K562 (cell line): Measurements from ENCODE around the gene CFAP298. TPM values are rescaled to one million over a fixed set of nuclear protein-coding genes. Genes with fewer than 3 reads are reported as not detected.

Experiments used
- ATAC-seq: fragments of 200-7000 bp; cut with Tn5 transposase; 3 replicates; pipeline ENCODE4 v1.9.1; 2020; ENCODE audit warnings: moderate library complexity
- BruUV-seq: library from RNA; stranded (reverse); fragments of 400-500 nt; replicated peaks from 2 replicates; lab custom pipeline; 2021; lab: Mats Ljungman, UMichigan
- CTCF ChIA-PET: fragments of 300-600 bp; formaldehyde crosslinking; extraction: SDS; loops from one replicate; lab custom pipeline; 2021; ENCODE audit warnings: low intra/inter-chr PET ratio; lab: Yijun Ruan, JAX
- POLR2A ChIA-PET: fragments of 300-600, 350-650 bp; sonication (Branson Sonifier 250); formaldehyde crosslinking; extraction: SDS; loops from one replicate; lab custom pipeline; 2021; ENCODE audit warnings: antibody characterized with exemption, inconsistent platforms; lab: Yijun Ruan, JAX
- DNase-seq, 4 experiments: peaks; one replicate each; pipeline versions ENCODE4 v3.0.0 to v3.0.0-alpha.2; 2011 to 2018; ENCODE audit warnings: low spot score in 3 of 4, mixed read lengths in 3 of 4; ENCODE audit errors: extremely low read depth in 1 of 4
- FAIRE-seq: peaks from 2 replicates; lab custom pipeline; 2011; peaks lifted over from hg19 to GRCh38; lab: Jason Lieb, UNC
- H2AFZ ChIP-seq: 2 replicates; pipeline ENCODE4 v1.6.0; 2011; ENCODE audit warnings: low read depth, low read length, control low read depth, inconsistent platforms
- H3K27ac ChIP-seq: fragments of 200-600 bp; 3 replicates; pipeline ENCODE4 v1.8.0; 2011; ENCODE audit warnings: low read depth, mild to moderate bottlenecking, control low read depth, inconsistent platforms, low read length, moderate library complexity, mixed read lengths; ENCODE audit errors: extremely low read depth
- H3K27me3 ChIP-seq, 2 experiments: fragments of 300-600 bp in 1 of 2; 2 replicates in 1 of 2; 3 replicates in 1 of 2; pipeline versions ENCODE4 v1.6.0 to v1.8.0; 2011; ENCODE audit warnings: inconsistent platforms in 2 of 2, low read length in 2 of 2, mild to moderate bottlenecking in 1 of 2, mixed read lengths in 1 of 2, moderate library complexity in 1 of 2; ENCODE audit not compliant: control insufficient read depth in 2 of 2, insufficient read depth in 2 of 2
- H3K36me3 ChIP-seq: fragments of 300-600 bp; 3 replicates; pipeline ENCODE4 v1.8.0; 2011; ENCODE audit warnings: mild to moderate bottlenecking, low read length, inconsistent platforms; ENCODE audit not compliant: control insufficient read depth, insufficient read depth
- H3K4me1 ChIP-seq, 2 experiments: fragments of 200-600 bp in 1 of 2; replicated peaks in 1 of 2; 2 replicates in 1 of 2; 3 replicates in 1 of 2; pipeline versions ENCODE4 v1.5.1 to v1.8.0; 2011; ENCODE audit warnings: inconsistent platforms in 2 of 2, low read length in 2 of 2, mild to moderate bottlenecking in 1 of 2, mixed read lengths in 1 of 2, moderate library complexity in 1 of 2; ENCODE audit not compliant: control insufficient read depth in 2 of 2, insufficient read depth in 2 of 2
- H3K4me2 ChIP-seq: 2 replicates; pipeline ENCODE4 v1.6.1; 2011; ENCODE audit warnings: low read length, control low read depth, inconsistent platforms, mixed read lengths; ENCODE audit not compliant: insufficient read depth
- H3K4me3 ChIP-seq: fragments of 200-600 bp; sonication (generic), shearing (Covaris generic); 2 replicates; pipeline ENCODE4 v1.5.1; 2016; ENCODE audit warnings: control low read depth, inconsistent platforms
- H3K79me2 ChIP-seq: fragments of 200-600 bp; 3 replicates; pipeline ENCODE4 v1.8.0; 2011; ENCODE audit warnings: low read length, inconsistent platforms; ENCODE audit not compliant: control insufficient read depth, insufficient read depth
- H3K9ac ChIP-seq, 2 experiments: 2 replicates each; pipeline versions ENCODE4 v1.6.0 to v1.6.1; 2011; ENCODE audit warnings: low read depth in 2 of 2, low read length in 2 of 2, control low read depth in 1 of 2, inconsistent platforms in 1 of 2, mild to moderate bottlenecking in 1 of 2, mixed read lengths in 1 of 2; ENCODE audit not compliant: insufficient read depth in 1 of 2
- H3K9me1 ChIP-seq: one replicate; pipeline ENCODE4 v1.6.0; 2011; ENCODE audit warnings: inconsistent platforms, mild to moderate bottlenecking, low read length, moderate library complexity; ENCODE audit not compliant: control insufficient read depth, insufficient read depth
- H3K9me3 ChIP-seq: replicated peaks from 2 replicates; pipeline ENCODE4 v1.5.1; 2011; ENCODE audit warnings: low read depth, low read length, inconsistent platforms; ENCODE audit not compliant: control insufficient read depth, insufficient read depth
- H4K20me1 ChIP-seq: replicated peaks from 2 replicates; pipeline ENCODE4 v1.6.1; 2011; ENCODE audit warnings: low read length, inconsistent platforms, mixed read lengths; ENCODE audit not compliant: control insufficient read depth, insufficient read depth
- ATF7 ChIP-seq: fragments of 450-650 bp; IDR thresholded peaks from 2 replicates; pipeline ENCODE4 v1.7.1; 2014; ENCODE audit warnings: mild to moderate bottlenecking, moderate library complexity
- DMBX1 ChIP-seq: fragments of 250-450 bp; sonication (Bioruptor Pico); IDR thresholded peaks from 2 replicates; pipeline ENCODE4 v1.8.0; 2022; ENCODE audit warnings: inconsistent platforms, mild to moderate bottlenecking, moderate library complexity, borderline replicate concordance
- HLTF ChIP-seq: fragments of 450-650 bp; IDR thresholded peaks from 2 replicates; pipeline ENCODE4 v1.6.1; 2016
- WGBS: fragments of 100-300 bp; shearing (Covaris generic); methylation state at CpG from one replicate; pipeline ENCODE4 v1.1.6; 2016; ENCODE audit warnings: low coverage, mixed read lengths; ENCODE audit not compliant: insufficient coverage; ENCODE audit errors: missing lambda C conversion rate; 5-methylcytosine and 5-hydroxymethylcytosine counted together
- in situ Hi-C: fragments of 300-500 bp; cut with MboI; formaldehyde crosslinking; loops from 4 replicates; pipeline ENCODE4 v1.15.0; 2018; ENCODE audit warnings: inconsistent platforms, mixed read lengths
- intact Hi-C: fragments of 100-400 bp; cut with micrococcal nuclease; formaldehyde crosslinking; loops from 2 replicates; pipeline ENCODE4 v1.14.2; 2022
- polyA plus RNA-seq, 8 experiments: library from polyadenylated mRNA; depleted of rRNA in 4 of 8; stranded (reverse) in 5 of 8; unstranded in 3 of 8; fragments of >200 nt; fragmentation: Nextera tagmentation in 2 of 8; fragmentation: Illumina TruSeq in 1 of 8; extraction: Ambion mirVana in 2 of 8; extraction: Trizol in 1 of 8; gene quantifications; 2 replicates each; pipeline versions ENCODE4 v1.2.1 to v1.2.3, GENCODE V29; 2011 to 2014; ENCODE audit warnings: inconsistent platforms in 1 of 8, missing spikeins in 1 of 8
- total RNA-seq, 7 experiments: library from RNA; depleted of rRNA in 6 of 7; stranded (reverse); fragments of >200 nt in 6 of 7; fragmentation: Illumina TruSeq in 2 of 7; extraction: Trizol in 2 of 7; gene quantifications; 2 replicates each; pipeline versions ENCODE4 v1.2.1 to v1.2.3, GENCODE V29; 2011 to 2021; ENCODE audit warnings: low replicate concordance in 1 of 7

Gene CFAP298
- total and polyA plus RNA-seq, 9 of the 15 experiments (the other 6 are each of a cell fraction or from before 2014, with no cell fraction given) = 31.4 to 178 (median 89.7) TPM

DNA sequence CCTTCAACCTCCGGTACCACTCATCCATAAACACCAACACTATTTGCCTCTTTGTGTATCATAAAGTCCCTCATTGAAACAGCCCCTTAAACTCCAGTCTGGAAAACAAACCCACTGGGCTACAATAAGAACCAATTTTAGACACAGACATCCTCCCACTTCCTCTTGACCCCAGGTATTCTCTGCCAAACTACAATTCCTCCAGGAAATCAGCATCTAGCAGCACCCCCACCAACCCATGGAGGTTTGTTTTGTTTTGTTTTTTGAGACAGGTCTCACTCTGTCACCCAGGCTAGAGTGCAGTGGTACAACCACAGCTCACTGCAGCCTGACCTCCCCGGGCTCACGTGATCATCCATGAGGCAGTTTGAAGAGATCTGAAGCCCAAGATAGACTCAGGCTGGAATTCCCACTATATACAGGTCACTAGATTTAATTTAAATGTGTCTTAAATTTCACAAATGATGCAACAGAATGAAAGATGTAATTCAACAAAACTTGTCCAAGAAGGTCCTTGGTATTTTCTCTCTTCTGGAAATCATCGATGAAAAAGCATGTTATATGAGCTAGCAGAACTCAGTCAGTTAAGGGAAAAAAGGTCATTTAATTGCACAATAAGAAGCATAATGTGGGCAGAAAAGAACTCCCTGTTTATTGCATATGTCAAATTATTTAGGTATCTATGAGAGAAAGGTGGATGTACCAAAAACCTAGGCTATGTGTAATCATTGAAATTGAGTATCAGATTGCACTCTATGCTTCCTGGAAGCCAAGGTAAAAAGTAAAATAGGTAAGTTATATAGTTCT lies 57.1 kb downstream of the CFAP298 start (continued):
- peak; percentile 41; the same call in 1 of the 2 replicates for TF ChIP-seq ATF7

GRCh38 chr21:32549886-32550285 lies 62.3 kb downstream of the CFAP298 start:
- Histone ChIP-seq H3K9me3 (no peaks in the 10 kb centered on the region), H3K9ac (no peak overlapping the region), H3K27ac (no peak overlapping the region), H3K79me2 (no peaks in the 10 kb centered on the region), H2AFZ (peak overlapping the region; percentile 91), H3K9me1 (no peaks in the 10 kb centered on the region), H3K4me2 (no peak overlapping the region; the same call in 1 of the 2 replicates), H3K27me3 (no peaks in the 10 kb centered on the region), H3K36me3 (no peaks in the 10 kb centered on the region), H3K4me3 (no peak overlapping the region), H3K4me1 (peaks cover 12 to 44% of the 10 kb centered on the region in 2 experiments), H4K20me1 (no peaks in the 10 kb centered on the region)
- CTCF ChIA-PET = no interaction called here
- DNase-seq (no peak), ATAC-seq (no peak), FAIRE-seq (no peak)
- in situ Hi-C loops = no loop called here
- BruUV-seq = no TSS peak
- intact Hi-C loops = no loop called here
- TF ChIP-seq HLTF (no peak), DMBX1 (no peak)
- 41% methylated on average over 3 of the region's 3 CpGs for WGBS
- POLR2A ChIA-PET = interaction anchor here (1.0 to 2.6 kb wide), 2 partner anchors 11 to 19 kb away, joined by 3 to 7 read pairs; no protein-coding TSS in a partner anchor
